Activated gamma-delta T cell (primary cell): ENCODE data around the gene TES.
"Not testable (repeated sequence)": the region's sequence is repeated elsewhere in the genome, so short reads cannot be mapped to it uniquely, and the experiment has no call there.

Experiments used
- DNase-seq: peaks from one replicate; lab custom pipeline; 2025; lab: John Stamatoyannopoulos, UW

TES gene

DNA sequence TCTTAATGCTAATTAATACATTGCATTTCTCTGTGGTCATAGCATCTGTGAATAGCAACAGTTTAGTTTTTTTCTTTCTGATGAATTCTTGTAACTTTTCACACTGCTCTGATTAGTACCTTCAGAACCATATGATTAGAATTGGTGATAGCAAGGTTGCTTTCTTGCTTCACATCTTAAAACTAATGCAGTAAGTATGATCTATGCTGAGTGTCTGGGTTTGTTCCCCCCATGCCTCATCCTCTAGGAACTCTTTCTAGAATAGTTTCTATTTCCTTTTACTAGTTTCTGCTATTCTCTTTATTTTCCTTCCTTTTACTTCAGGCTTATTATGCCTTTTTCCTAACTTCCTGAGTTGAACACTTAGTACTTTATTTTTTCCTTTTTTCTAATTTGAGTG is 32.4 kb downstream of the TES start:
- no peak for DNase-seq

DNA sequence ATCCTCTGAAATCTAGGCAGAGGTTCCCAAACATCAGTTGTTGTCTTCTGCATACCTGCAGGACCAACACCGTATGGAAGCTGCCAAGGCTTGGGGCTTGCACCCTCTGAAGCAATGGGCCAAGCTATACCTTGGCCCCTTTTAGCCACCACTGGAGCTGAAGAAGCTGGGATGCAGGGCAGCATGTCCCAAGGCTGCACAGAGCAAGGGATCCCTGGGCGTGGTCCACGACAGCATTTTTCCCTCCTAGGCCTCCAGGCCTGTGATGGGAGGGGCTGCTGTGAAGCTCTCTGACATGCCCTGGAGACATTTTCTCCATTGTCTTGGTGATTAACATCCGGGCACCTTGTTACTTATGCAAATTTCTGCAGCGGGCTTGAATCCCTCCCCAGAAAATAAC is 34.5 kb downstream of the TES start:
- not testable (repeated sequence) for DNase-seq

DNA sequence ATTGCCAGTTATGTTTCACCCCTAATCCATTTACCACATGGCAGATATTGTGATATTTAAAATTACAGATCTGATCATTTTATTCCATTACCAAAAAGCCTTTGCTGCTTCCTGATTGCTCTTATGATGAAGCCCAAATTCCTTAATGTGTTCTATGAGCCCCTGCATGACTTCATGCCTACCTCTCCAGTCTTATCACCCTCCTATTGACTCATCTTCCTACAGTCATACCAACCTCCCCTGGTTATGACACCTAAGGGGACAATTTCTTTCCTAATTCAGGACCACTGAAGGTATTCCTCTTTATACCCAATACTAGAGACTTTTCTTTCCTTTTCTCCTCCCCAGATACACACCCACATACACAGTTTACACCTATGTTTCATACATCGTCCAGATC is 36.0 kb downstream of the TES start:
- no peak for DNase-seq

DNA sequence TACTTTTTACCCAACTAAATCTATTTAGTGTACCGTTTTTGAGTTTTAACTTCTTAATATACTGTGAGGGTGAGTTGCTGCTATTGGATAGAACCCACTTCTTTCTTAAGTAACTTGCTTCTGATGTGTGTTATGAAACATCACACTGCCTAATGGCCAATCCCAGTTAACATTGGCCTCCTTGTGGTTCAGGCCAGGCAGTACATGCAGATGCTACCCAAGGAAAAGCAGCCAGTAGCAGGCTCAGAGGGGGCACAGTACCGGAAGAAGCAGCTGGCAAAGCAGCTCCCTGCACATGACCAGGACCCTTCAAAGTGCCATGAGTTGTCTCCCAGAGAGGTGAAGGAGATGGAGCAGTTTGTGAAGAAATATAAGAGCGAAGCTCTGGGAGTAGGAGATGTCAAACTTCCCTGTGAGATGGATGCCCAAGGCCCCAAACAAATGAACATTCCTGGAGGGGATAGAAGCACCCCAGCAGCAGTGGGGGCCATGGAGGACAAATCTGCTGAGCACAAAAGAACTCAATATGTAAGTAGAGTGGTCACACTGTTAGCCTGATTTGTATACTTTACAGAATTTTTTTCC is 39.7 kb downstream of the TES start:
- no peak for DNase-seq

DNA sequence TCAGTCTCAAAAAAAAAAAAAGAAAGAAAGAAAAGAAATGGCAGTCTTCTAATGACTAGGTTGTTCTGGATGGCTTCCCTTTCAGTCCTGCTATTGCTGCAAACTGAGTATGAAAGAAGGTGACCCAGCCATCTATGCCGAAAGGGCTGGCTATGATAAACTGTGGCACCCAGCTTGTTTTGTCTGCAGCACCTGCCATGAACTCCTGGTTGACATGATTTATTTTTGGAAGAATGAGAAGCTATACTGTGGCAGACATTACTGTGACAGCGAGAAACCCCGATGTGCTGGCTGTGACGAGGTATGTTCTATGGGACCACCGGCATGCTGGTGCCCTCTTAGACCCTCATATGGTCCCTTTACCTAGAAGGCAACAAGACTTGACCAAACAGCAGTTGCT is 41.3 kb downstream of the TES start:
- no peak for DNase-seq

DNA sequence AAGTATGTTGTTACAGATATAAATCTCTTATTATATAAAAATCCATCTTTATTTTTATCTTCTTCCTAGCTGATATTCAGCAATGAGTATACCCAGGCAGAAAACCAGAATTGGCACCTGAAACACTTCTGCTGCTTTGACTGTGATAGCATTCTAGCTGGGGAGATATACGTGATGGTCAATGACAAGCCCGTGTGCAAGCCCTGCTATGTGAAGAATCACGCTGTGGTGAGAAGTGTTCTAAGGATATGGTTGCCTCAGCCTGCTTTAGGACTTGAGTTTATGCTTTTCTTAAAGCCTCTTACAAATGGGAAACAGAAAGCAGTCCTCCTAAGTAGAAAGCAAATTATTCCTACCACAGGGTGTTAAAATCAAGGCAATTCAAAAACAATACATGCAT is 41.9 kb downstream of the TES start:
- no peak for DNase-seq

DNA sequence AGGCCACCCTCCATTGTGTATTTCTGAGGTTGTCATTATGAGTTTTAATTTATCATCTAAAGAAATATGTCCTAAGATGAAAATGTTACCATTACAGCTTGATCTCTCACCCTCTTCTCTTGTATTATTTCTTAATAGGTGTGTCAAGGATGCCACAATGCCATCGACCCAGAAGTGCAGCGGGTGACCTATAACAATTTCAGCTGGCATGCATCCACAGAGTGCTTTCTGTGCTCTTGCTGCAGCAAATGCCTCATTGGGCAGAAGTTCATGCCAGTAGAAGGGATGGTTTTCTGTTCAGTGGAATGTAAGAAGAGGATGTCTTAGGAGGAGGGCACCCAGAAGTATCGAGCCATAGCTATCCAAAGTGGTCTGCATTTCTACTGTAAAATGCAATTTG is 46.8 kb downstream of the TES start:
- DNase-seq: no peak

DNA sequence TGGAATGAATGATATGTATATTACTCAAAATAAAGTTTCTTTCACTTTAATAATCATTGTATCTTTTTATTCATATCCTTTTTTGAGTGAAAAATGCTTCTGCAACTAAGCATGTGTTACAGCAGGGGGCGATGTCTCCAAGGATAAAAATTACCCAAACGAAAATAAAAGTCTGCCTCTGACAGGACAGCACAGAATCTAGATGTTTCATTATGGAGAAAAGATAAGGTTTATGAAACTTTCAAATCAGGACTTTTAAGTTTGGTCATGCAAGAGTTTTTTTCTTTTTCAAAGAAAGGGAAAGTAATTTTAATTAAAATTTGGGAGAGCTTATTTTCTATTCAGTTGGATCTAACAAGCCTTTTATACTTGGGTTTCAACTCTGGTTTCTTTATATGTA is 48.4 kb downstream of the TES start:
- DNase-seq: no peak

DNA sequence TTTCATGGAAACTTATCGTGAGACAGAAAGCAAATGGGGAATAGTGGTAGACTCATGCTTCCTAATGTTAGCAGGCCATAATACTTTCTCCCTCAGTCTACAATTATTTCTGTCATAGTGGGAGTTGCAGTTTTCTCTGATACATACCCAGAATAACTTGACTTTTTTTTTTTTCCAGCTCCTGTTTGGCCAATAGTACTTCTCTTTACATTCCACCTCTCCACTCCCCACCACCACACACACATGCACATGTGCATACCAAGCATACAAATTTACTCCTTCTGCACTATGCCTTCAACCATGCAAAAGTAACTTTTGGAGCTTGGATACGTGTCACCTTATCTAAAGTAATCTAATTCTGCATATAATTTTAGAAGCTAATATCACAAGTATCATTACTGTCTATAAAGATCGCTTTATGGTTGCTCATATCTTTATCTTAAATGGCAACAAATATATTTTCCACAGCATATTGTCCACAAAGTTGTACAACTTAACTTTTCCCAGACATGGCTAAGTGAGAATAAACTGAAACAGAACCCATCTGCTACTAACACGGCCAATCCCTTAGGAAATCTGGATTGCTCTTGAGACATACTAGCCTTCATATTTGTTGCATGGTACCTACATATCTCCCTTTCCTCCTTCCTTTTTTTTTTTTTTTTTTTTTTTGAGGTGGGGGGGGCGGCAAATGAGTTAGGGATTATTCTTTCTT is 49.0 kb downstream of the TES start:
- no peak for DNase-seq

DNA sequence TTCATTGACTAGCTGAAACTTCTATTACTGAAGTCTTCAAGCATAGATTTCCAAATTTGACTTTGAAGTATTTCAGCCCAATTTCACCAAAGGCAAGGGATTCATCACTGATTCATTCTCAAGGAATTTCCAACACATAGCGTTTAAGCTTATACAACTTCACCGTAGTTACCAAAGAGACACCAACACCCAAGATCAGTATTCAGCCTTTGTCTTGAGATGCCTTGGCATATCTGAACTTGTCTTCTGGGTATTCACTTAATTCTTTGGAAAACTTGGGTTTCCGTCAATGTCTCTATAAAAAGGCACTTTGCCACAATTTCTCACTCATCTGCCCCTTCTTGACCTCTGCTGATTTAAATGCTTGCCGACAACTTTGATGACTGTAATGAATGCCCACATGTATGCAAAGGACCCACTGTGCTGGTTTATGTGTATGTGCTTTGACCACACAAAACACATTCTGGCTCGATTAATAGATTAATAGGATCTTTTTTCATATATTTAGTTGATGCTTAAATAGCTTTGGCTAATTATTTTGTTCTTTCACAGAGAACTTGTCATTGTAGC is 49.6 kb downstream of the TES start:
- DNase-seq: no peak

DNA sequence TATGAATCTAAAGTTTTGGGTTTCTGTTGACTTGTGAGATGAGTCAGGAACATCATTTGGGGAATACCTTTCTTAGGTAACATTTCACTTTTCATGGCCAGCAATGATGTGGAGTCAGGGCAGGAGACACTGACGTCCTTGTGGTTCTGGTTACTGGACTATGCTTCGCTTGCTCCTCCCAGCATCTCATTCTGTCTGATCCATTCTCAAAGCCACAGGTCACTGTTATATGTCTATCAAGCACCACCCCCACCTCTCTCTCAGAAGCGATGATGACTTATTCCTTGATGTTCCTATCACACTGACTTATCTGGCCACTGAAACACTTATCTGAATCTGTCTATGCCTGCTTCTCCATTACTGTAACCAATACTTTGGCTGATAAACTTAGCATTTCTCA is 51.6 kb downstream of the TES start:
- no peak for DNase-seq

DNA sequence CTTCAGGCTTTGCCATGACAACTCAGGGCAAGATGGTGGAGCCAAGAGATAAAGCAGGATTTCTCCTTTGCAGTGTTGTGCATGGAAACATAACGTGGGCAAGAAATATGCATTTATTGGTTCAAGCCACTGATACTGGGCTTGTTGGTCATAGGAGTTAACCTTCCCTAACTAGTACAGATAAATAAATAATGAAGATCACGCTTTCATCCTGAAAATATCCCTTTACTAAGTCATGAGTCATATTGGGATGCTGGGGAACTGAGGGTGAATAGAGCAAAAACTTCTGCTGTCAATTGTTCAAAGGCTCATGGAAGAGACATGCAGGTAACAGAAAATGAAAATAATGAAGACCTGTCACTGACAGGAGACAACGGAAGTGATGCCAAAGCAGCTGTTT is 55.5 kb downstream of the TES start:
- DNase-seq: no peak

DNA sequence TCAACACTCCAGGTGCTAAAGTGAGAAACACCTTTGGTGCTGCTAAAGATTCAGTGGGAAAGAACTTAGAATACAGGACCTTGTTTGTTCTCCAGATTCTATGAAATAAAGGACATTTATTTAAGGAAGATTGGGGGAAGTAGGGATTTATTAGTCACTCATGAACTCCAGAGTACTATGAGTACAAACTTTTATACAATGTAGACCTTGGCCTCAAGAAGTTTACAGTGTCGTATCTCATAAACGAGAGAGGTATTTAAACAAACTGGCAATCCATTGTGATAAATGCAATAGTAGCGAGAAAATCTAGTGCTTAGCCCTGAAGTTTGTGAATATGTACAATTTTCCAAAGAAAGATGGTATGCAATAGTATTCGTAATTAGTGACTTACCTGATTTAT is 59.1 kb downstream of the TES start:
- no peak for DNase-seq

DNA sequence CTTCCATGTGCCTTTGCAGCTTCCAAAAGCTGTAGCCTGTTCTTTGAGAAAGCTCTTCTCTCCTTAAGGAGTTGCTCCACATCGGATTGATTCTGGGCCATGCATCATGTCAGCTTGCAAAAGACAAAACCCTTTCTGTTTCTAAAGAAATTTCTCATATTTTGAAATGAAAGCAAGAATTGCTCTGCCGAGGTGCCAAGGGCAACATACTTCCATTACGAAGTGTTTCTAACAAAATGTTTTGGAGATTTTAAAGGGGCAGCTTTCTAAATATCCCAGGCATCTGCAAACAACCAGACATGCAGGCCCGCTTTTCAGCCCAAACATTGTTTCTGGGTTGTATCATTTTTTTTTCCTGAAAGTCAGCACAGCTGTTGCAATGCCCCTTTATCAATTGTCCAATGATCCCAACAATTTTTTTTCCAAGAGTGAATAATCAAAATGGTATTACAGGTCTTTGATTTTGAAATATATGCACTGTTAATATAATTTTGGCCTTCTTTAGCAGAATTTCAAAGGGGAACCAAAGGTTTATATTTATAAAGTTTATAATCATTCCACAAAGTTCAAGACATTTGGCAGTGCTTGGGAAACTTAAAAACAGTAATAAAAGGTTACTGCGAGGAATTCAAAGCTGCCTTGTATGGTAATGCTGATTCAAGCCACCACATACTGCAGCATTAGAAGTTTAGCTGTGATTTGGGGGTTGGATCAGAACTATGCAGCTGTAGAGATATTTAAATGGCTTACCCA is 61.0 kb downstream of the TES start:
- DNase-seq: no peak

DNA sequence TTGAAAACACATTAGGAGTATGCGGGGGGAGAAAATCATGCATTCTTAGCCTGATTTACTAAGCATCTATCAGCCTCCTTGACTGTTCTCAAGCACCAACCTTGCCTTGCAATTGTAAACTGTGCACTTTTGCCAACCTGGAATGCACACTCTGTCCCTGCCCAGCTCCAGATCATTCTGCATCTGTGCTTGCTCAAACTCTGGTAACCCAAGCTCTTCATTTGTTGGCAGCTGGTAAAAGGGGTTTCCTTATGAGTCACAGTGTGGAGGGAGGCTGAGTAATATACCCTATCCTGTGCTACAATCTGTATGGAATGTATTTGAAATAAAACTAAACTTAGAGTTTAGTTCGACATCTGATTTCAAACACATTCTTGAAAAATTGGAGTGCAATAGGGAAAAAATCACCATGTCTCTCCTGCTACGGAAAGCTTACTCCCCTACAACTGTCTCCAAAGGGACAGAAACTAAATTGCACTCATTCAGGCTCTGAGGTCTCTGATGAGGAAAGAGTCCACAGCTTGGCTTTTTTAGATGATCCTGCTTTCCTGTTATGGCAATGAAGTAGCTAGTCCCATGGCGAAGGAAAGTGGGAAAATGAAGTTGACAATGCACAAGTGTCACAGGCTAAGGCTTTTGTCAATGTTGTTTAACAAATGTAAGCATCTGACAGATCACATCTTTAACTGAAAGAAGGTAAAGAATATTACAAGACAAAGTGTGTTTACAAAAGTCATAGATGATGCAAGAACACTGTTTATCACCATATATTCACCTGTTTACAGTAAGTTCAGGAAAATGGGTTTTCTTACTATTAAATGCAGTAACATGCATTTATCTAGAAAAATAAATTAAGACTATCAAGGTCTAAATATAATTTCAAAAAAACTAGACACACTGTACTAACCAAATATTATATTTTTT is 61.9 kb downstream of the TES start:
- no peak for DNase-seq

DNA sequence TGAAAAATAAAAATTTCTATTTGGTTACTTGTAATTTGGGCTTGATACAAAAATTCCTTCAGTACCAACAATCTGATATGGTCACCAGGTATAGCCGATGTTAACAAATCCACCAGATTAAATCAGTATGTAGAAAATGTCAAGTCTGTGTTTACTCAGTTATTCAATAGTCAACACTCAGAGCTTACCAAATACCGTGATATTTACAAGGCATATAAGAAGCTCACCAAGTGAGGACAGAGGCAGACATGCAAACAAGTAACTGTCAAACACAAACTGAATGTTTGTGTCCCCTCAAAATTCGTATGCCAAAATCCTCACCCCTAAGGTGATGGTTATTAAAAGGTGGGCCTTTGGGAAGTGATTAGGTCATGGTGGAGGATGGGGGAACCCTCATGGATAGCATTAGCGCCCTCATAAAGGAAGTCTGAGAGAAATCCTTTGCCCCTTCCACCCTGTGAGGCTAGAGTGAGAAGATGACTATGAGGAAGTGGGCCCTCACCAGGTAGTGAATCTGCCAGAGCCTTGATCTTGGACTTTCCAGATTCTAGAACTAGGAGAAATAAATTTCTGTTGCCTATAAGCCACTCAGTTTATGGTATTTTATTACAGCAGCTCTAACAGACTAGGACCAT is 63.1 kb downstream of the TES start:
- DNase-seq: no peak

DNA sequence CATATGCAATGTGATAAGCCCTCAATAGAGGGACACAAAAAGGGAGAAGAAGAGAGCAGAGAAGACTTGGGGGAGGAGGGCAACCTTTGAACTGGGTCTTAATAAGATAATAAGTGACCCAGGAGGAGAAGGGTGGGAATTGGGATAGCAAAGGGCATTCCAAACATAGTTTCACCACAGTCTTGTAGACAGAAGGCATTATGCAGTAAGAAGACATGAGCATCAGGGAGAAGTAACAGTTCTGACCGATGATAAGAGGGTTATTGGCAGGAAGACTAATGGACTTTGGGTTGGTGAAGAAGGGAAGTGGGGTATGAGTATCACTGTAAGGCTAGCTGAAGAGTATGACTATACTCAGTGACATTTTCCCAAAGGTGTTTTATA is 63.6 kb downstream of the TES start:
- DNase-seq: no peak

DNA sequence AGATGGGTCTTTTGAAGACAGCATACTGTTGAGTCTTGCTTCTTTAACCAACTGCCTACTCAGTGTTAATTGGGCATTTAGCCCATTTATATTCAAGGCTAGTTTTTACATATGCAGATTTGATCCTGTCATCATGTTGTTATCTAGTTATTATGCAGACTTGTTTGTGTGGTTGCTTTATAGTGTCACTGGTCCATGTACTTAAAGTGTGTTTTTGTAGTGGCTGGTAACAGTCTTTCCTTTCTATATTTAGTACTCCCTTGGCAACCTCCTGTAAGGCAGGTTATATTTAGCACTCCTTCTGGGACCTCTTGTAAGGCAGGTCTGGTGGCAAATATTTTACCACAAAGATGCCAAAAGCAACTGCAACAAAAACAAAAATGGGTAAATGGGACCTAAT is 66.7 kb downstream of the TES start:
- DNase-seq: no peak

DNA sequence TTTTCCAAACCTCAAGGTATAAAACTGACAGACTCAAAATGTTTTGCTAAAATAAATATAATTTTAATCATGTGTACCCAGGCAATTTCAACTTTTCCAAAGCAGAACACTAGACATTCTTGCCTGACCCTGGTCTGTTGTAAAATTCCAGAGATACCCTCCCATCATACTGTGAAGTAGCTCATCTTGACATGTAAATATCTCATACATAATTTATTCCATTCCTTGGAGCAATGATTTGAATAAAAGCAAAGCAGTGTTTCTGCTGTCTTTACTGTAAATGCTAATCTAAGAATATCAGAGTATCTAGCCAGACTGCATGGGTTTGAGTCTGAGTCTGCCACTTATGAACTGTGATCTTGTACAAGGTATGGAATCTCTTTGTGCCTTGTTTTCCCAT is 68.9 kb downstream of the TES start:
- no peak for DNase-seq

DNA sequence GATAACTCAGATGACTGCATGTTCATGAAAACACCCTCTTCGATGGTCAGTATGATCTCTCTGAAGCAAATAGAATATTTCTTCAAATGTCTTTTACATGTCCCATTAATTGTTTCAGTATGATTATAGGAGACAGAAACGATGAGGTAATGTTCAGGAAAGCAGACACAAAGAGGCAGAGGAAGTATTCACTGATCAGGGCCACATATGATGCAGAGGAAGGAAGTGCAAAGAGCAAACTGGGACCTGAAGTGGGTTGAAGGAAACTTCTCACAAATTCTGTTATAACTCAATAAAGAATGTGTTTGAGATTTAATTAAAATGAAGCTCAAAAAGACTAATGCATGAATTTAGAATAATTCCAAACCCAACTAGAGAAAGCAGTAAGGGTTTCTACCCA is 70.5 kb downstream of the TES start:
- no peak for DNase-seq

DNA sequence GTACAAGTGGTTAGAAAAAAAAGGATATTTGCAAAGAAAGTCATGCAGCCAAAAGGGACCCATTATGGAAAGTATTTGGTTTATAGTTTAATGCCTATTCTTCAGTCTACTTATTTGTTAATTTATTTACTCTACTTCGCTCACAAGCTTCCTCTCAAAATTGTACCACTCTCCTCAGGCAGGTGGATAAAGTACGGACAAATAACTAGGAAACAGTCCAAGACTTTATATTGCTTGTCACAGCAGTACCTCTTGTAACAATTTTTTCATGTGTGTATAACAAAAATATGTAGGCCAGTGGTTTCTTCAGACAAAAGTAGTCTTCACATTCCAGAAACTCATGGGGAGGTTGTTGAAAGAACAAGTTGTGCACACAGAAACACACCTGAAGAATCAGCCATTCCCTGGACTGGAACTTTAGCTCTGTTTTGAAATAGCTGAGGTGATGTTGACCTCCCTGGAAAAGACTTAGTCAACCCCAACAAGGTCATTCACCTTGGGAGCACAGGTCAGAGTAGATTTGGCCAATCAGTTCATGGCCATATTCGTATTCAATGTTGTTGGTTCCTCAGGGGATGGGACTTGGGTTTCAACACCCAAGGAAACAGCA is 73.4 kb downstream of the TES start:
- no peak for DNase-seq
